Liver (tissue), 9 donors: ENCODE measurements around the gene PARP12. TPM values are rescaled to one million over a fixed set of nuclear protein-coding genes. Genes with fewer than 3 reads are reported as not detected.

Experiments
- DNase-seq: peaks from one replicate; pipeline ENCODE4 v3.0.0-alpha.2; 2017; ENCODE audit warnings: low spot score
- H3K27ac ChIP-seq, 2 donors: one replicate each; pipeline ENCODE4 v1.7.0; 2013; ENCODE audit warnings: inconsistent platforms in 2 of 2, low read length in 2 of 2, control low read depth in 1 of 2, low read depth in 1 of 2, mild to moderate bottlenecking in 1 of 2
- H3K27me3 ChIP-seq, 4 donors: one replicate each; pipeline versions ENCODE4 v1.6.1 to v1.7.0; 2013; ENCODE audit warnings: low read length in 3 of 4, inconsistent platforms in 1 of 4, mild to moderate bottlenecking in 1 of 4, moderate library complexity in 1 of 4; ENCODE audit not compliant: control insufficient read depth in 4 of 4, insufficient read depth in 4 of 4
- H3K36me3 ChIP-seq, 4 donors: one replicate each; pipeline versions ENCODE4 v1.6.1 to v1.7.0; 2013; ENCODE audit warnings: low read length in 3 of 4, mild to moderate bottlenecking in 3 of 4, low read depth in 1 of 4, moderate library complexity in 1 of 4; ENCODE audit not compliant: control insufficient read depth in 4 of 4, insufficient read depth in 3 of 4
- H3K4me1 ChIP-seq, 4 donors: one replicate each; pipeline versions ENCODE4 v1.6.1 to v1.7.0; 2013; ENCODE audit warnings: low read length in 3 of 4, mild to moderate bottlenecking in 3 of 4, moderate library complexity in 1 of 4; ENCODE audit not compliant: control insufficient read depth in 4 of 4, insufficient read depth in 4 of 4
- H3K4me3 ChIP-seq, 3 donors: one replicate each; pipeline versions ENCODE4 v1.6.1 to v1.7.0; 2013; ENCODE audit warnings: low read length in 3 of 3, control low read depth in 1 of 3, low read depth in 1 of 3, mild to moderate bottlenecking in 1 of 3
- H3K9ac ChIP-seq, 2 donors: one replicate each; pipeline ENCODE4 v1.7.0; 2013; ENCODE audit warnings: low read length in 2 of 2, mild to moderate bottlenecking in 2 of 2, moderate library complexity in 2 of 2, control low read depth in 1 of 2, low read depth in 1 of 2
- H3K9me3 ChIP-seq, 4 donors: one replicate each; pipeline versions ENCODE4 v1.6.1 to v1.7.0; 2013; ENCODE audit warnings: low read length in 3 of 4; ENCODE audit not compliant: control insufficient read depth in 4 of 4
- EGR1 ChIP-seq, 2 donors: IDR thresholded peaks; 2 replicates each; pipeline ENCODE4 v1.6.1; 2016 to 2018; ENCODE audit warnings: antibody characterized with exemption in 2 of 2, low read depth in 2 of 2
- FOXA1 ChIP-seq: IDR thresholded peaks from 2 replicates; pipeline ENCODE4 v1.6.1; 2016; ENCODE audit warnings: antibody characterized with exemption
- FOXA2 ChIP-seq: IDR thresholded peaks from 2 replicates; pipeline ENCODE4 v1.6.1; 2016; ENCODE audit warnings: antibody characterized with exemption
- GABPA ChIP-seq, 2 donors: IDR thresholded peaks in 1 of 2; conservative IDR thresholded peaks in 1 of 2; 2 replicates each; pipeline ENCODE4 v1.6.1; 2016; ENCODE audit warnings: antibody characterized with exemption in 2 of 2, mild to moderate bottlenecking in 1 of 2, moderate library complexity in 1 of 2
- HNF4A ChIP-seq, 2 donors: conservative IDR thresholded peaks; 2 replicates each; pipeline ENCODE4 v1.6.1; 2016; ENCODE audit warnings: antibody characterized with exemption in 2 of 2, mild to moderate bottlenecking in 2 of 2
- HNF4G ChIP-seq: IDR thresholded peaks from 2 replicates; pipeline ENCODE4 v1.6.1; 2016; ENCODE audit warnings: antibody characterized with exemption
- JUND ChIP-seq, 2 donors: IDR thresholded peaks; 2 replicates each; pipeline ENCODE4 v1.6.1; 2016; ENCODE audit warnings: antibody characterized with exemption in 2 of 2
- NR2F2 ChIP-seq: IDR thresholded peaks from 2 replicates; pipeline ENCODE4 v1.6.1; 2016; ENCODE audit warnings: antibody characterized with exemption
- RAD21 ChIP-seq, 2 donors: IDR thresholded peaks; 2 replicates each; pipeline ENCODE4 v1.6.1; 2016; ENCODE audit warnings: antibody characterized with exemption in 2 of 2, mild to moderate bottlenecking in 2 of 2
- RXRA ChIP-seq, 2 donors: IDR thresholded peaks; 2 replicates each; pipeline ENCODE4 v1.6.1; 2017 to 2018; ENCODE audit warnings: antibody characterized with exemption in 2 of 2, mild to moderate bottlenecking in 1 of 2
- SP1 ChIP-seq: IDR thresholded peaks from 2 replicates; pipeline ENCODE4 v1.6.1; 2018; ENCODE audit warnings: antibody characterized with exemption, mild to moderate bottlenecking
- TAF1 ChIP-seq: conservative IDR thresholded peaks from 2 replicates; pipeline ENCODE4 v1.6.1; 2016; ENCODE audit warnings: antibody characterized with exemption, mild to moderate bottlenecking
- YY1 ChIP-seq: IDR thresholded peaks from 2 replicates; pipeline ENCODE4 v1.6.1; 2016; ENCODE audit warnings: antibody characterized with exemption, mild to moderate bottlenecking
- WGBS: extraction: QIAGEN DNeasy Blood & Tissue Kit; methylation state at CpG from one replicate; pipeline ENCODE4 v1.1.7; 2013; 5-methylcytosine and 5-hydroxymethylcytosine counted together
- polyA plus RNA-seq, 2 donors: library from polyadenylated mRNA; stranded (reverse) in 1 of 2; unstranded in 1 of 2; fragments of 200-250 nt in 1 of 2; fragments of >200 nt in 1 of 2; fragmentation: Nextera tagmentation in 1 of 2; extraction: Ambion mirVana in 1 of 2; gene quantifications; one replicate each; pipeline versions ENCODE4 v1.2.1 to v1.2.3, GENCODE V29; 2013 to 2015
- total RNA-seq, 2 donors: library from RNA; depleted of rRNA; stranded (reverse); fragments of >200 nt; gene quantifications; one replicate each; pipeline ENCODE4 v1.2.3, GENCODE V29; 2014
- TF ChIP-seq, protein P1 (sequence below): IDR thresholded peaks from 2 replicates; pipeline ENCODE4 v1.6.1; 2016; ENCODE audit warnings: antibody characterized with exemption
- TF ChIP-seq, protein P2 (sequence below): IDR thresholded peaks from 2 replicates; pipeline ENCODE4 v1.6.1; 2016; ENCODE audit warnings: antibody characterized with exemption
- TF ChIP-seq, protein P3 (sequence below): IDR thresholded peaks from 2 replicates; pipeline ENCODE4 v1.6.1; 2016; ENCODE audit warnings: antibody characterized with exemption, mild to moderate bottlenecking
- TF ChIP-seq, protein P4 (sequence below): IDR thresholded peaks from 2 replicates; pipeline ENCODE4 v1.6.1; 2016; ENCODE audit warnings: antibody characterized with exemption
- TF ChIP-seq, protein P5 (sequence below): fragments of 150-350 bp; IDR thresholded peaks from 2 replicates; pipeline ENCODE4 v1.5.1; 2017; ENCODE audit warnings: improper control_type of control experiment, low read depth, low read length; ENCODE audit not compliant: missing input control
- donor health status: healthy.
- donor health status: healthy.
- donor health status: healthy.
- donor health status: healthy.
- donor health status: healthy.

PARP12 gene
- total and polyA plus RNA-seq, 4 donors: 13.3 to 32.7 (median 19.8) TPM

DNA sequence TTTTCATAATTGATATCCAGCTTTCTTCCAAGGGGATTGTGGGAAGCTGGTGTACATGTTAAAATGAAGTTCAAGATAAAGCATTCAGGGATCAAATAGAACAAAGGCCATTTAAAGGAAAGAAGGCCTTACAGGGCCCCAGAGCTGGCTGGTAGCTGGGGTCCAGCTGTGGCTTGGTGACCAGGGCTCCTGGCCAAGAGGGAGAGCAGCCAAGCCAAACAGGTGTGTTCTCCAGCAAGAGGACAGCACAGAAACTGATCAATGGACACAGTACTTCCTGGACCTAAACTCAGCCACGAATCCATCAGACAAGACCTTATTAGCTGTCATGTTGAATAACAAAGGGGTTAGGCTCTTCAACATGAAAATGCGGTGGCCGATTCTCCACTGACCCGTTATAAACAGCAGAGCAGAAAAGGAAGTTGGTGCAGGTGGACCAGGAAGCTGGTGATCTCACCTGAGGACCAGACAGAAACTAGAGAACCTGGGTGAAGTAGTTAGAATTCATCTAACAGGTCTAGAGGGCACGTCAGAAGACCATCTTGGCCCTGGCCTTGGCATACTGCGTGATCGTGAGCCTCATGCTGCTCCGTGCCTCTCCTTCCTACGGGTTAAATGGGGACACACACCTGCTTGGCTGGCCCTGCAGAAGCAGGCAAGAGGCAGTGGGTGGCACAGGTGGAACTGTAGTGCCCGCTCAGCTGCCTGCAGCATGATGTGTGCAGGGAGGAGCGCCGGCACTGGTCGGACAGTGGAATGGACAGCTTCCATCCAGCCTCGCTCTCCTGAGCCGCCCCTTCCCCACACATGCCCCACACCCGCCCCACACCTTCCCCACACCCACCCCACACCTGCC lies 53.8 kb downstream of the PARP12 start:
- Histone ChIP-seq H3K9me3 (no peaks in the 10 kb centered on the region), H3K9ac (no peak overlapping the region), H3K4me3 (no peak overlapping the region), H3K4me1 (peaks cover 3 to 8% (median 6%) of the 10 kb centered on the region in 4 donors), H3K36me3 (no peaks in the 10 kb centered on the region), H3K27ac (no peak overlapping the region), H3K27me3 (no peaks in the 10 kb centered on the region)
- 72% methylated on average over 16 of the region's 16 CpGs for WGBS
- DNase-seq: no peak
- TF ChIP-seq RAD21 (IDR thresholded peaks at IDR 0.05): peak in 1 of 2 donors; percentile 51
- no peak for TF ChIP-seq FOXA2
- TF ChIP-seq FOXA1: no peak
- no peak for TF ChIP-seq HNF4G
- peak; percentile 24 to 35 for TF ChIP-seq HNF4A (conservative IDR thresholded peaks at IDR 0.05)
- no peak for TF ChIP-seq SP1
- TF ChIP-seq RXRA (IDR thresholded peaks at IDR 0.05): peak in 1 of 2 donors; percentile 12

DNA sequence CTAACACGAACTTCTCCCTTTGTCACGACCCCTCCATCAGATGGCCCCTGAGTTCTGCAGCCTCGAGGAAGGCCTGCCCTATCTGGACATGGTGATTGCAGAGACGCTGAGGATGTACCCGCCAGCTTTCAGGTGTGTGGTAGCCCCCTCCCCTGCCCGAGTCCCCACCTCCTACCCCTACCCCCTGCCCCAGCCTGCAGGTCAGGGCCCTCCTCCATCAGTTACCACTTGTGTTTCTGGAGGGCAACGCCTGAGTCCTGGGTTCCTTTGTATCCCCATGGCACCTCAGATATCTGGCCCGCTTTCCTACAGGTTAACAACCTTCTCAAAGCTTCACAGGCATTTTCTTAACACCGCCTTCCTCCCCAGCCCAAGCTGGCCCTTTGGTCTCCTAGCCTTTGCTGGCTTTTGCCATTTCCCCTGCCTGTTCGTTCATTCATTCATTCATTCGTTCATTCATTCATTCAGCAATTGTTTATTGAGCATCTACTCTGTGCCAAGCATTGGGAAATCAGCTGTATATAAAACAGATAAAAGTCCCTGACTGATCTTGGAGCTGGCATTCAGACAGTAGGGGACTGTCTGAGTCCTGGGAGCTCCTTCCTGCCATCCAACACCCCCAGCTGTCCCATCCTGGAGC lies 55.6 kb downstream of the PARP12 start:
- no peak overlapping the region for H3K27ac ChIP-seq
- no peak for DNase-seq

More for the DNA sequence above, 55.6 kb downstream of the PARP12 start:
- H3K9me3 ChIP-seq: no peaks in the 10 kb centered on the region
- no peaks in the 10 kb centered on the region for H3K27me3 ChIP-seq
- H3K36me3 ChIP-seq: no peaks in the 10 kb centered on the region
- H3K9ac ChIP-seq: no peak overlapping the region
- H3K4me1 ChIP-seq: peaks cover 3 to 8% (median 6%) of the 10 kb centered on the region in 4 donors
- 89% methylated on average over 11 of the region's 11 CpGs for WGBS
- no peak overlapping the region for H3K4me3 ChIP-seq
- TF ChIP-seq, protein P1, sequence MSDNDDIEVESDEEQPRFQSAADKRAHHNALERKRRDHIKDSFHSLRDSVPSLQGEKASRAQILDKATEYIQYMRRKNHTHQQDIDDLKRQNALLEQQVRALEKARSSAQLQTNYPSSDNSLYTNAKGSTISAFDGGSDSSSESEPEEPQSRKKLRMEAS: no peak
- TF ChIP-seq HNF4G: no peak
- TF ChIP-seq NR2F2: no peak
- TF ChIP-seq, protein P2, sequence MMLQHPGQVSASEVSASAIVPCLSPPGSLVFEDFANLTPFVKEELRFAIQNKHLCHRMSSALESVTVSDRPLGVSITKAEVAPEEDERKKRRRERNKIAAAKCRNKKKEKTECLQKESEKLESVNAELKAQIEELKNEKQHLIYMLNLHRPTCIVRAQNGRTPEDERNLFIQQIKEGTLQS: no peak
- no peak for TF ChIP-seq RXRA (IDR thresholded peaks at IDR 0.05)
- TF ChIP-seq JUND (IDR thresholded peaks at IDR 0.05): no peak
- TF ChIP-seq, protein P3, sequence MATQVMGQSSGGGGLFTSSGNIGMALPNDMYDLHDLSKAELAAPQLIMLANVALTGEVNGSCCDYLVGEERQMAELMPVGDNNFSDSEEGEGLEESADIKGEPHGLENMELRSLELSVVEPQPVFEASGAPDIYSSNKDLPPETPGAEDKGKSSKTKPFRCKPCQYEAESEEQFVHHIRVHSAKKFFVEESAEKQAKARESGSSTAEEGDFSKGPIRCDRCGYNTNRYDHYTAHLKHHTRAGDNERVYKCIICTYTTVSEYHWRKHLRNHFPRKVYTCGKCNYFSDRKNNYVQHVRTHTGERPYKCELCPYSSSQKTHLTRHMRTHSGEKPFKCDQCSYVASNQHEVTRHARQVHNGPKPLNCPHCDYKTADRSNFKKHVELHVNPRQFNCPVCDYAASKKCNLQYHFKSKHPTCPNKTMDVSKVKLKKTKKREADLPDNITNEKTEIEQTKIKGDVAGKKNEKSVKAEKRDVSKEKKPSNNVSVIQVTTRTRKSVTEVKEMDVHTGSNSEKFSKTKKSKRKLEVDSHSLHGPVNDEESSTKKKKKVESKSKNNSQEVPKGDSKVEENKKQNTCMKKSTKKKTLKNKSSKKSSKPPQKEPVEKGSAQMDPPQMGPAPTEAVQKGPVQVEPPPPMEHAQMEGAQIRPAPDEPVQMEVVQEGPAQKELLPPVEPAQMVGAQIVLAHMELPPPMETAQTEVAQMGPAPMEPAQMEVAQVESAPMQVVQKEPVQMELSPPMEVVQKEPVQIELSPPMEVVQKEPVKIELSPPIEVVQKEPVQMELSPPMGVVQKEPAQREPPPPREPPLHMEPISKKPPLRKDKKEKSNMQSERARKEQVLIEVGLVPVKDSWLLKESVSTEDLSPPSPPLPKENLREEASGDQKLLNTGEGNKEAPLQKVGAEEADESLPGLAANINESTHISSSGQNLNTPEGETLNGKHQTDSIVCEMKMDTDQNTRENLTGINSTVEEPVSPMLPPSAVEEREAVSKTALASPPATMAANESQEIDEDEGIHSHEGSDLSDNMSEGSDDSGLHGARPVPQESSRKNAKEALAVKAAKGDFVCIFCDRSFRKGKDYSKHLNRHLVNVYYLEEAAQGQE: no peak
- TF ChIP-seq, protein P4, sequence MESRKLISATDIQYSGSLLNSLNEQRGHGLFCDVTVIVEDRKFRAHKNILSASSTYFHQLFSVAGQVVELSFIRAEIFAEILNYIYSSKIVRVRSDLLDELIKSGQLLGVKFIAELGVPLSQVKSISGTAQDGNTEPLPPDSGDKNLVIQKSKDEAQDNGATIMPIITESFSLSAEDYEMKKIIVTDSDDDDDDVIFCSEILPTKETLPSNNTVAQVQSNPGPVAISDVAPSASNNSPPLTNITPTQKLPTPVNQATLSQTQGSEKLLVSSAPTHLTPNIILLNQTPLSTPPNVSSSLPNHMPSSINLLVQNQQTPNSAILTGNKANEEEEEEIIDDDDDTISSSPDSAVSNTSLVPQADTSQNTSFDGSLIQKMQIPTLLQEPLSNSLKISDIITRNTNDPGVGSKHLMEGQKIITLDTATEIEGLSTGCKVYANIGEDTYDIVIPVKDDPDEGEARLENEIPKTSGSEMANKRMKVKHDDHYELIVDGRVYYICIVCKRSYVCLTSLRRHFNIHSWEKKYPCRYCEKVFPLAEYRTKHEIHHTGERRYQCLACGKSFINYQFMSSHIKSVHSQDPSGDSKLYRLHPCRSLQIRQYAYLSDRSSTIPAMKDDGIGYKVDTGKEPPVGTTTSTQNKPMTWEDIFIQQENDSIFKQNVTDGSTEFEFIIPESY: no peak
- no peak for TF ChIP-seq YY1
- TF ChIP-seq RAD21 (IDR thresholded peaks at IDR 0.05): no peak
- TF ChIP-seq HNF4A (conservative IDR thresholded peaks at IDR 0.05): no peak
- TF ChIP-seq TAF1: no peak
- no peak for TF ChIP-seq SP1
- no peak for TF ChIP-seq FOXA2
- TF ChIP-seq GABPA (IDR thresholded peaks at IDR 0.05 in 1 of 2, conservative IDR thresholded peaks at IDR 0.05 in 1 of 2): no peak
- TF ChIP-seq, protein P5, sequence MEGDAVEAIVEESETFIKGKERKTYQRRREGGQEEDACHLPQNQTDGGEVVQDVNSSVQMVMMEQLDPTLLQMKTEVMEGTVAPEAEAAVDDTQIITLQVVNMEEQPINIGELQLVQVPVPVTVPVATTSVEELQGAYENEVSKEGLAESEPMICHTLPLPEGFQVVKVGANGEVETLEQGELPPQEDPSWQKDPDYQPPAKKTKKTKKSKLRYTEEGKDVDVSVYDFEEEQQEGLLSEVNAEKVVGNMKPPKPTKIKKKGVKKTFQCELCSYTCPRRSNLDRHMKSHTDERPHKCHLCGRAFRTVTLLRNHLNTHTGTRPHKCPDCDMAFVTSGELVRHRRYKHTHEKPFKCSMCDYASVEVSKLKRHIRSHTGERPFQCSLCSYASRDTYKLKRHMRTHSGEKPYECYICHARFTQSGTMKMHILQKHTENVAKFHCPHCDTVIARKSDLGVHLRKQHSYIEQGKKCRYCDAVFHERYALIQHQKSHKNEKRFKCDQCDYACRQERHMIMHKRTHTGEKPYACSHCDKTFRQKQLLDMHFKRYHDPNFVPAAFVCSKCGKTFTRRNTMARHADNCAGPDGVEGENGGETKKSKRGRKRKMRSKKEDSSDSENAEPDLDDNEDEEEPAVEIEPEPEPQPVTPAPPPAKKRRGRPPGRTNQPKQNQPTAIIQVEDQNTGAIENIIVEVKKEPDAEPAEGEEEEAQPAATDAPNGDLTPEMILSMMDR: no peak
- no peak for TF ChIP-seq FOXA1
- TF ChIP-seq EGR1 (IDR thresholded peaks at IDR 0.05; ENCODE audit: low read depth in 2 of 2): no peak
